ENCODE data around the gene ARHGEF11.

DNA sequence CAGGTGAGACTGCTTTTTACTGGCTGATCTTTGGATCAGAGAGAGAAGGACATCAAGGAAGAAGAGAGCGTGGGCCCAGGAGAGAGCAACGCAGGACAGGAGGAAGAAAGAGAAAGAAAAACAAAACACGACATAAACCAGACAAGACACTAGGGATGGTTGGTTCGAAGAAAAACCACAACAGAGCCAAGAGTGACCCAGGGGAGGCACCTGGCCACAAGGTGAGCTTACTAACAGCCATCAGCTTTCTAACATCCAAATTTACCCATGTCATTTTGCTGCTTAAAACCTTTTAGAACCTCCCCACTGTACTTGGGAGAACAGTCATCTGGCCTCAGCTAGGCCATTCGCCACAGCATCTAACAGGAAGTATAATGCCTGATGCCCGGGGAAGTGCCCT lies 57.8 kb downstream of the ARHGEF11 start:
- TF ChIP-seq CTCF (IDR thresholded peaks at IDR 0.05; ENCODE audit: borderline replicate concordance, extremely low read depth, low read length, poor library complexity, severe bottlenecking) (no peak), EZH2 (IDR thresholded peaks at IDR 0.05; ENCODE audit: borderline replicate concordance, low read depth, low read length, severe bottlenecking) (no peak)

All from DND-41 (cell line).